Stimulated activated CD4-positive, alpha-beta T cell treated with anti-CD3 and anti-CD28 coated beads, Interleukin-2, amount 100 ng/mL, for 4 hours (primary cell): ENCODE results near the gene SLC25A18.
"Not testable (repeated sequence)": the region's sequence is repeated elsewhere in the genome, so short reads cannot be mapped to it uniquely, and the experiment has no call there.

Experiments used
- DNase-seq: peaks from one replicate; pipeline ENCODE4 v3.0.0-alpha.2; 2020; ENCODE audit warnings: low read depth

The SLC25A18 gene, protein sequence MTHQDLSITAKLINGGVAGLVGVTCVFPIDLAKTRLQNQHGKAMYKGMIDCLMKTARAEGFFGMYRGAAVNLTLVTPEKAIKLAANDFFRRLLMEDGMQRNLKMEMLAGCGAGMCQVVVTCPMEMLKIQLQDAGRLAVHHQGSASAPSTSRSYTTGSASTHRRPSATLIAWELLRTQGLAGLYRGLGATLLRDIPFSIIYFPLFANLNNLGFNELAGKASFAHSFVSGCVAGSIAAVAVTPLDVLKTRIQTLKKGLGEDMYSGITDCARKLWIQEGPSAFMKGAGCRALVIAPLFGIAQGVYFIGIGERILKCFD

DNA sequence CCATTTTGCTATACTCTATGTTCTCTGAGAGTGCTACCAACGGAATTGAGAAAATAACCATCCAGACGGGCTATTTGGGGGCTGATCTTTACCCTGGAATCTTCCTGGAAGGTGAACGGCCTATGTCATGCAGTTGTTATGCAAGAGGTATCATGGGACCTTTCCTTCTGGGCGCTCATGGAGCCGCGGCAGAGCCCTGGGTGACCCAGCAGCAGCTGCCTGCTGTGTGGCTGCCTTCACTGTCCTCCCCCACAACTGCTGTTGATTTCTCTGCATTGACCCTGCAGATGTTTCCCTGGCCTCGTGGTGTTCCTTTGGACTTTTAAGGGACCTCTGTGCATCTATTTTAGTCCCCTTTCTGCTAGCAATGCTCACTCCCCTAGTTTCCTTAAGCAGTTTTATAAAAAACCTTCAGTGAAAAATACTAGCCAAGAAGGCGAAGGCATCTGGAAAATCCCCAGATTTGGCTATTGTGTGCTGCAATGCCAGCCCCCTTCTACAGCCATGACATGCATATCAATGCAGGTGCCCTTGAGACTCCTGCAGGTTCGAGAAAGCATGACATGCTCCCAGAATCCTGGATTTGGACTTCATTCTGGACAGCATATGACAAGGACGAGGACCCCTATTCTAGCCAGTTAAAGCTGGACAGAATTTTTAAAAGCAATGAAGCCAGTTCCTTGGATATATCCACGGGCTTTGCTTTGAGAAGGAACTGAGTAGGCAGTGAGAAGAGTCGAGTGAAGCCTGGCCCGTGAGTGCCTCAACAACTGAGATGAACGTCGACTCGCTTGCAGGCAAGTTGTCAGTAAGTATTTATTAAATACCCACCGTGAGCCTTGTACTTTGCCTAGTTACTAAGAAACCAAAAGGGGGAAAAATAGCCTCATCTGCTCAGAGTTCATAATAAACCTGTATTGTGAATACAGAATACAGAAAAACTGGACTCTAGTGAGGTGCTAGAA lies at the start of gene SLC25A18:
Gene SLC25A18 (plus strand): TSS at position 593 of the 965 bp plus-strand sequence. CDS start 16,447 bp downstream, outside the sequence.
- no peak for DNase-seq

DNA sequence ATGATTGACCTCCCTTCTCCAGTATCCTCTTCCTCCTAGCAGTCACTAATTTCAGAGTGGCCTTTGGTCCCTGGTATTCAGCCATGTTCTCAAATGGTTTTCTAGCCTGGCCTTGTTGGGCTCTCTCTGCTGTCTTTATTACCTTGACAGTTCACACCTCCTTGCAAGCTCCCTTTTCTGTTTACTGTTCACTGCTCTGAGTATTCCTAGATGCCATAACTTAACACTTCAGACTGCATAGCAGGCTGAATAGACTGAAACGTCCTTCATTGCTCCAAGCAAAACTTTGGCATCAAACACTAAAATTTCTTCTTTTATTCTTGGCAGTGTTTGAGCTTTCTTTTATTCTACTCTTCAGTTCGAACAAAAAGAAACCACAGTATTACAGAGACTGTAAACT lies 49.7 kb upstream of the SLC25A18 start:
- no peak for DNase-seq

DNA sequence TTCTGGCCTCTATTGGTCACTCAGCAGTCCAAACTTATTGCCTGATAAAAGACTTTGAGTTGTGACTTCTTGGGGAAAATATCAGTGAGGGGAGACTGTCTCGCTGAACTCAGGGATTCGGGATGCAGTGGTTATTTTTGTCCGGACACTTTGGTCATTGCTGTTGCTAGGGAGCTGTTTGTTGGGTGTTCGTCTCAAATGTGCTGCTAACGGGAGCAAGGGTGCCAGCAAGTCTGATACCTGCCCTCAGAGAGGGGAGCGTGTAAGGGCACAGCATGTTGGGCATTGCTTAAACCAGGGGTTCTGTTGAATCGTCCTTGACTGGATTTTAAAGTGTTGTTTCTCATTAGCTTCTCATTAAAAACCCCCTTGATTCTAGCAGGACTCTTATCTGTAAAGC lies 49.2 kb upstream of the SLC25A18 start:
- no peak for DNase-seq

DNA sequence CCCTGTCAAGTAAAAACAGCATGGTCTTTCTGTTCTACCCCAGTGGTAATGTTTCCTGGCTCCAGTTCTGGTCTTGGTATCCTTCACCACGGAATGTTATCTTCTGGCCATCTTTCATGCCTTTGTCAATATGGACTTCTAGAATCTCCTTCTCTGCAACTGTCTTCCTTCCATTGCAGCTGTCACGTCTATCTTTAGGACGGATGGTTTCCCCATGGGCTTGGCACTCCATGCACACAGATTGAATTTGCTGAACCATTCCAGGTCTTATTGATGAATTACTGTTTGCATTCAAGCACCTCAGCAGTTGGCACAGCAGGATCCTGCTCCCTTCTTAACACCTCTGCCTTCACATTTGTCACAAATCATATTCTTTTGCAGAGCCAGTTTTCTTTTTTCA lies 44.9 kb upstream of the SLC25A18 start:
- DNase-seq, result no peak

DNA sequence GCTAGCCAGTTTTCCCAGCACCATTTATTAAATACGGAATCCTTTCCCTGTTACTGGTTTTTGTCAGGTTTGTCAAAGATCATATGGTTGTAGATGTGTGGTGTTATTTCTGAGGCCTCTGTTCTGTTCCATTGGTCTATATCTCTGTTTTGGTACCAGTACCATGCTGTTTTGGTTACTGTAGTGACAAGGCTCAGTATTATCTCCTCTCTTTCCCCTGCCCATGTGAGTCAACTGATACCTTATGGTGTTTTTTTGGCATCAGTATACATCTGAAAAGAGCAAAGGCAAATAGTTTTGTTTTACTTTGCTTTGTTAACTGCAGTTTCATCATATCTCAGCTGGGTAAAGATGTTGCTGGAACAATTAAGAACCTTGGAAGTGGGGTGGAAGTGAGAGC lies 41.3 kb upstream of the SLC25A18 start:
- DNase-seq, result not testable (repeated sequence)

DNA sequence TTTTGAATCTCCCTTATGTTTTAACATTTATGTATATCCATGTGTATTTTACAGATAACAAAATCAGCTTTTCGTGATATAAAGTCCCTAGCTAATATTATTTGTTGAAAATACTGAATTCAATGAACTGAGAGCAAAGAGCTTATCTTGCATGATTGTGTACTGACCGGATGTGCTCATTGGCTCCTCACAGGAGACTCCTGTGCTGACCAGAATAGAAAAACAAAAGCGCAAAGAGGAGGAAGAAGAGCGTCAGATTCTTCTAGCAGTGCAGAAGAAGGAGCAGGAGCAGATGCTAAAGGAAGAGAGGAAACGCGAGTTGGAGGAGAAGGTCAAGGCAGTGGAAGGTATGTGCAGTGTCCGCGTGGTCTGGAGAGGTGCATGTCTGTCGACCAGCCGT lies 39.4 kb upstream of the SLC25A18 start:
- DNase-seq, result no peak

DNA sequence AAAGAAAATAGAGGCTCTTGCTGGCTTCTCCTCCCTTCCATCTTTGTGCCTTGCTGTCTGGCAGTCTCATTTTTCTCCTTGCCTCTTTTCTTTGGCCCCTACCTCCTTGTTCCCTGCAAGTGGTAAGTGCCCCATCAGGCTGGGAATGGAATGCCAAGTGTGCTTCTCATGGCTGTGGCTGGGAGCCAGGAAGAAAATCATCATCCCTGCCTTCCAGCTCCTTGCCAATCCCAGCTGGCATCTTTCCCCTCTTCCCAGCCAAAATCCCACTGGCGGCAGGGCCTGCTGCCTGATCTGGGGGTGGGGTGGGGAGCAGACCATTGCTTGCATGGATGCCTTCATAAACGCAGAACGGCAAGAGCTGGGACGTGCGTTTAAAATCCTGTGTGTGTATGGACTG lies 27.0 kb upstream of the SLC25A18 start:
- DNase-seq, result no peak

DNA sequence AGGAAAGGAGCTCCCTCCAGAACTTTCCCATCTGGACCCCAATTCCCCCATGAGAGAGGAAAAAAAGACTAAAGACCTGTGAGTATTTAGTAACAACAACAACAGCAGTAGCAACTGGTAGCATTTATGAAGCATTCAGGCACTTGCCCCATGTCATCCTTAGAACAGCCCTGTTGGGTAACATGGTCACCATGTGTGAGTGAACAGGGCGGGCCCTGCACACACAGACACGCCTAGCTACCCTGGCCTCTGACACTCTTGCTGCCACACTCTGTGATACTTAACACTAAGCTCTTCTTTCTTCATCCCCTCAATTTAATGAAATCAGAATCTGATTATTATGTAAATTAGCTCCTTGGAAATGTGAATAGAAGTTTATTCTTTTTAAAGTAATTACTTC lies 26.1 kb upstream of the SLC25A18 start:
- DNase-seq, result no peak

DNA sequence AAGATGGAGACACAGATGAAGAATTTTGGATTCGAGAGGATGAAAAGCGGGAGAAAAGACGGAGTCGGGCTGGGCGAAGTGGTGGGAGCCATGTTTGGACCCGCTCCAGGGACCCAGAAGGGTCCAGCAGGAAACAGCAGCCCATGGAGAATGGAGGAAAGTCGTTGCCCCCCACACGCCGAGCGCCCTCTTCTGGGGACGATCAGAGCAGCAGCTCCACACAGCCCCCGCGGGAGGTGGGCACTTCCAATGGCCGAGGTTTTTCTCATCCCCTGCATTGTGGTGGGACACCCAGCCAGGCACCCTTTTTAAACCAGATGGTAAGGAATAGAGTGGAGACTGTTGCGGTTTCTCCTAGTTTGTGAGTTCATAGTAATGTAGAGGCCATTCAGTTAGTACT lies 22.8 kb upstream of the SLC25A18 start:
- no peak for DNase-seq

DNA sequence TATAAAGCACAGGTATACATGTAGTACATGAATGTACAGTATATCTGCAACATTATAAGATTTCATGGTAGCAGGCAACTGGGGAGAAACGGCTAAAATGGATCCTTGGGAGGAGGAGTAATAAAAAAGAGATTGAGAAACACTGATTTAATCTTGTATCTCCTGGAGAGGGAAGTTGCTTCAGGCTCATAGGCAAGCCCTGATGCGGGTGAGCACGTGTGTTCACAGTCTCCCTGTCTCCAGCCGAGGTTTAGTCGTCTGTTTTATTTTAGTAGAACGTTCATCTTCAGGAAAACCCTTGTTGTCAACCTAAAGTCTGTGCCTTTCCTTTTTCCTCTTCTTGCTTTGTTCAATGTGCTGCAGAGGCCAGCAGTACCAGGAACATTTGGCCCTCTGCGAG lies 21.8 kb upstream of the SLC25A18 start:
- DNase-seq, result no peak

DNA sequence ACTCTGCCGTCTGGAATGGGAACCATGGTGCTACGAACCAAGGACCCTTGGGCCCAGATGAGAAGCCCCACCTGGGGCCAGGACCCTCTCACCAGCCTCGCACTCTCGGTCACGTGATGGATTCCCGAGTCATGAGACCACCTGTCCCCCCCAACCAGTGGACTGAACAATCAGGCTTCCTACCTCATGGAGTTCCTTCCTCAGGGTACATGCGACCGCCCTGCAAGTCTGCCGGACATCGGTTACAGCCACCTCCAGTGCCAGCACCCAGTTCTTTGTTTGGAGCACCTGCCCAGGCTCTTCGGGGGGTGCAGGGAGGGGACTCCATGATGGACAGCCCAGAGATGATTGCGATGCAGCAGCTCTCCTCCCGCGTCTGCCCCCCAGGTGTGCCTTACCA lies 20.8 kb upstream of the SLC25A18 start:
- no peak for DNase-seq

DNA sequence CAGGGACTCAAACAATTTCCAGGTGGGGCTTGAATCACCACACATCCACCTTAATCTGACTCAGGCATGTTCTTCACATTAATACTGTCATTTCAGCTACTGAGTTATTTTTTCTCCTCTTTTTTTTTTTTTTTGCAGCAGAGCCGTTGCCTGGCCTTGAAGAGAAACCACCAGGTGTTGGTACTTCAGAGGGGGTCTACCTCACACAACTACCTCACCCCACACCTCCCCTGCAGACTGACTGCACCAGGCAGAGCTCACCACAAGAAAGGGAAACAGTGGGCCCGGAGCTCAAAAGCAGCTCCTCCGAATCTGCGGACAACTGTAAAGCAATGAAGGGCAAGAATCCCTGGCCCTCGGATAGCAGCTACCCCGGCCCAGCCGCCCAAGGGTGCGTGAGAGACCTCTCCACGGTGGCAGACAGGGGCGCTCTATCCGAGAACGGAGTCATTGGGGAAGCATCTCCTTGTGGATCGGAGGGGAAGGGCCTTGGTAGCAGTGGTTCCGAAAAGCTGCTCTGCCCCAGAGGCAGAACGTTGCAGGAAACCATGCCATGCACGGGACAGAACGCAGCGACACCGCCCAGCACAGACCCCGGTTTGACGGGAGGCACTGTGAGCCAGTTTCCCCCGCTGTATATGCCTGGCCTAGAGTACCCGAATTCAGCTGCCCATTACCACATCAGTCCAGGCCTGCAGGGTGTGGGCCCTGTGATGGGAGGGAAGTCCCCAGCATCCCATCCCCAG lies 15.1 kb upstream of the SLC25A18 start:
- DNase-seq, result no peak

DNA sequence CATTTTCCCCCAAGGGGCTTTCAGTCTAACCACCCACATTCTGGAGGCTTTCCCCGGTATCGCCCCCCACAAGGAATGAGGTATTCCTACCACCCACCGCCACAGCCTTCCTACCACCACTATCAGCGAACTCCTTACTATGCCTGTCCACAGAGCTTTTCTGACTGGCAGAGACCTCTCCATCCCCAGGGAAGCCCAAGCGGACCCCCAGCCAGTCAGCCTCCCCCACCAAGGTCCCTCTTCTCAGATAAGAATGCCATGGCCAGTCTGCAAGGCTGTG lies 14.6 kb upstream of the SLC25A18 start:
- DNase-seq, result no peak

DNA sequence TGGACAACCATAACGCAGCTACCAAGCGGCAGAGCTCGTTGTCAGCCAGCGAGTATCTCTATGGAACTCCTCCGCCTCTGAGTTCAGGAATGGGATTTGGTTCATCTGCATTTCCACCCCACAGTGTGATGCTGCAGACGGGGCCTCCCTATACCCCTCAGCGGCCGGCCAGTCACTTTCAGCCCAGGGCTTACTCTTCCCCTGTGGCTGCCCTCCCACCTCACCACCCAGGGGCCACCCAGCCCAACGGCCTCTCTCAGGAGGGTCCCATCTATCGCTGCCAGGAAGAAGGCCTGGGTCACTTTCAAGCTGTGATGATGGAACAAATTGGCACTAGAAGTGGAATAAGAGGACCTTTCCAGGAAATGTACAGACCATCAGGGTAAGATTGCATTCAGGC lies 14.1 kb upstream of the SLC25A18 start:
- DNase-seq, result no peak

DNA sequence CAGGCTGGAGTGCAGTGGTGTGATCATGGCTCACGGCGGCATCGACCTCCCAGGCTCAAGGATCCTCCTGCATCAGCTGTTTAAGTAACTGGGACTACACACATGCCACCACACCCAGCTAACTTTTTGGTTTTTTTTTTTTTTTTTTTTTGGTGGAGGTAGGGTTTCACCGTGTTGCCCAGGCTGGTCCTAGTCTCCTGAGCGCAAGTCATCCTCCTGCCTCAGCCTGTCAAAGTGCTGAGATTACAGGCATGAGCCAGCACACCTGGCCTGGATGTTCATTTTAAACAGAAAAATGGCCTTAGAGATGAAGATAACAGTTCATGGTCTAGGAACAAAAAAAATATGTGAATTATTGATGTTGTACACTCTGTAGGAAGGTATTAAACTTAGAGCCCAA lies 13.6 kb upstream of the SLC25A18 start:
- no peak for DNase-seq

DNA sequence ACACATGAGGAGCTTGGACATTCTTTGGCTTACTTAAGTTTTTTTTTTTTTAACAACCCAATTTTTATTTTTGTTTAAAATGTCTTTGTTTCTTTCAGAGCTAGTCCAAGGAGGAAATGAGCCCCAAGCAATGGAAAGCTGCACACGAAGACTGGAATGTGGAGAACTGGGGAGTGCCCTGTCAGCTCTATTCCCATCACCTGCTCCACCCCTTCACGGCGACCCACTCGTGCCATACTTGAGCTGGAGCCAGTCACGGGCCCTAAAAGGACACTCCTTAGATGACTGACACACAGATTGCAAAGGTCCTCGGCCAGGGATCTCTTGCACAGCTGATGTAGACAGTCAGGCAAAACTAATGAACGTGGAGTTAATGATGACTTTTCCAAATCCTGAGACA lies 10.6 kb upstream of the SLC25A18 start:
- no peak for DNase-seq

DNA sequence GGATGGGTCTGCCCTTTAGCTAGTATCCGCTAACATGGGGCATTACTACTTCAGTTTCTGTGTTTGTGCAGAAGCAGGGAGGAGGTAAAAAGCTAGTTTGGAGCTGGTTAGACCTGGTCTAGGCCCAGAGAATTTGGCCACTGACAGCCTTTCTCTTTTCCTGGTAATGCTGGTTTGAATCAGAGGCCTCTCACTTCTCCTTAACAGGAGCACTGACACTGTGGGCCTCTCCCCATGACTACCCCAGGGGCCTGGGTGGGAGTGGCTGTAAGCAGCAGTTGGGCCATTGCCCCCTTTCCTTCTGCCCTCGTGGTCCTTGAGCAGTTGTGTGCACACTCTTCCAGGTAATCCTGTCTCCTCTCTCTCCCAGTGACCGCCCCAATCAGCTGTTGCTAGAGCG lies 8.5 kb upstream of the SLC25A18 start:
- DNase-seq, result no peak

DNA sequence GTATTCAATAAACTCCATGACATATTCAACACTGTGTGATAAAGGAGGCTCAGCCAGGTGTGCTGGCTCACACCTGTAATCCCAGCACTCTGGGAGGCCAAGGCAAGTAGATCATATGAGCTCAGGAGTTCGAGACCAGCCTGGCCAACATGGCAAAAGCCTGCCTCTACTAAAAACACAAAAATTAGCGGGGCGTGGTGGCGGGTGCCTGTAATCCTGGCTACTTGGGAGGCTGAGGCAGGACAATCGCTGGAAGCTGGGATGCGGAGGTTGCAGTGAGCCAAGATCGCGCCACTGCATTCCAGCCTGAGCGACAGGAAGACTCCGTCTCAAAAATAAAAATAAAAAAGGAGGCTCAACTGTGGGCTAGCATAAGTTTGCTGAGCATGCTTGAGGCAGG lies 4.1 kb upstream of the SLC25A18 start:
- DNase-seq, result no peak

DNA sequence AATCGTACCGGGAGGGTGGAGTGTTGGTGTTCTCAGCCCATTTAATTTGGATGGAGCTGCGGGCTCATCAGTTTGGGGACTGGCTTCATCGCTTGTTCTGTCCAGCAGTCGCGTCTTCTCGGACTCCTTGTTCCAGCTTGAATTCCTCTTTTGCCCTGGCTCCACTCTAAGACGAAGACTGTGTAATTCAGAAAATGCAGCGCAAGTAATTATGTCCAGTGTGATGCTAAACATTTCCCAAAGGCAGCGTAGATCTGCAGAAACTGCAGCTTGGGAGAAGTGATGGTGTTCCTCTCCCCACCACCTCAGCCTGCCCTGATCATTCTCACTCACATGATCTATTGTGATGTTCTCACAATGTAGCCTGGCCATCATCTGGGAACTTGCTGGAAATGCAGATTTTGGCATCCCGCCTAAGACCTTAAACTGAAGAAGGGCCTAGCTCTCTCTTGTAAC lies 666 bp downstream of the SLC25A18 start:
- DNase-seq, result no peak

DNA sequence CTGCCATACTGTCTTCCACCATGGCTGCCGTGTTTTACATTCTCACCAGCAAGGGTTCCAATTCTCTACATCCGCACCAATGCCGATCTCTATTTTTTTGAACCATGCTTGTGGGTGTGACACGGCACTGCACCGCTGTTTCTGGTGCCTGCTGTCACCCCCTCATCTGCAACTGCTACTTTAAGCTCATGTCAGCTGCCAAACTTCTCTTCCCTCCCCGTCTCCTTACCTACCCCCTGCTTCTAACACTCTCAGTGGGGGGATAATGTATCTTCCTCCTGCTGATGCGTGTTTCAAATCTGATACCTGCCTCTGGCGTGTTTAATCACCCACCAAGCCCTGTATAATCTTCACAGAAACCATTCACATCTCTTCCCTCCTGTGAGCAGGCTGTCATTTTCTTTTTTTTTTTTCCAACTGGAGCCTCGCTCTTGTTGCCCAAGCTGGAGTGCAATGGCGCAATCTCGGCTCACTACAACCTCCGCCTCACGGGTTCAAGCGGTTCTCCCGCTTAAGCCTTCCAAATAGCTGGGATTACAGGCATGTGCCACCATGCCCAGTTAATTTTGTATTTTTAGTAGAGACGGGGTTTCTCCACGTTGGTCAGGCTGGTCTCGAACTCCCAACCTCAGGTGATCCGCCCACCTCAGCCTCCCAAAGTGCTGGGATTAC lies 2.9 kb downstream of the SLC25A18 start:
- not testable (repeated sequence) for DNase-seq

DNA sequence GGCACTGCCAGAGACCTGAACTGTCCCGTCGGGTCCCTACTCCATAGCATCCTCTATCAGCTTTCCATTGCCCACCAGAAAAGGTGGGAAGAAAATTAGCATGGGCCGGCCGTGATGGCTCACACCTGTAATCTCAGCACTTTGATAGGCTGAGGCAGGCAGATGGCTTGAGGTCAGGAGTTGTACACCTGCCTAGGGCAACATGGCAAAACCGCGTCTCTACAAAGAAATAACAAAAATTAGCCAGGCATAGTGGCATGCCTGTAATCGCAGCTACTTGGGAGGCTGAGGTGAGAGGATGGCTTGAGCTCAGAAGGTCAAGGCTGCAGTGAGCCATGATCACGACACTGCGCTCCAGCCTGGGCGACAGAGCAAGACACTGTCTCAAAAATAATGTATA lies 3.5 kb downstream of the SLC25A18 start:
- no peak for DNase-seq

DNA sequence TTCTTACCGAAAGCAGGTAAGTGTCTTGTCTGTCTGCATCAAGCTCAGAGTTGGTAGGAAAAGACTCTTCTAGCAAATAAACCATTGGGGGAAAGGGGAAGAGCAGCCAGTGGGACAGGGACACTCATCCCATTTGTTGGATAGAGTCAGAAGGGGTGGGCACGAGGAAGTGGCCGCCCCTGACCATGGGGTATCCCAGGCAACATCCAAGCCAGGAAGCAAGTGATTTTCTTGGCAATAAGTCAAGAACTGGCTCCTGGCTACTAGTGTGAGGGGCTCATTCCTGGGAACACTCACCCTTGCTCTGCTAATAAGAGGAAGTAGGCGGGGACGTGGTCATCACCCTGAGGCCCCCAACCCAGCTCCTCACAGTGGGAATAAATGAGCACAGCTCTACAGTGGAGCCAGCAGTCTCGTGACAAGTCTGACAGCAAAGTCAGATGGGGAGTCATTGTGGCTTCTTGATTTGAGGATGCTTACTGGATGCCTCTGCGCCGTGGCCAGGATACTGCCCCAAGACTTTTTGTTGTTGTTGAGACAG lies 6.7 kb downstream of the SLC25A18 start:
- DNase-seq, result no peak
